GM21737 (cell line): ENCODE results near the gene IQCM.

Source experiments
- ATAC-seq: cut with Tn5 transposase; IDR thresholded peaks from one replicate; pipeline ENCODE4 v1.9.1; 2021; ENCODE audit warnings: mild to moderate bottlenecking, moderate library complexity; ENCODE audit not compliant: unreplicated experiment

The IQCM gene

GRCh38 chr4:149311076-149311475 is 504.6 kb downstream of the IQCM start:
- no peak for ATAC-seq

DNA sequence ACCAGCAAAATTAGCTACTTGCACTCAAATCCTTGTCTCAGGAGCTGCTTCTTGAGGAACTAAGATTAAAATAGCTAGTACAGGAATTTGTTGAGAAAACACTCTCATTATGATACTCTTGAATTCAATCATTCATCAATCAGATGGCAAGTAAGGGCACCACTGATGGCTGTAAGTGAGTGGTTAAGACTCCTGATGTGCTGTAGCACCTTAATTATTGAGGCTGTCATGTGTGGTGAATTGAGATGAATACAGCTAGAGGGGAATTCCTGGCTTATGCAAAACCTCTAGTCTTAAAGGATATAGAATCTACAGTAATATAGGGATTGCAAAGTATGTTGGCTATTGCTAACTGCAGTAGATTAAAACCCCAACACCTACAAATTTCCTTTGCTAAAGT is 509.1 kb downstream of the IQCM start:
- ATAC-seq, result no peak
